OCI-LY1 (cell line): ENCODE measurements around the gene KIRREL3.

ENCODE experiments used
- H2AFZ ChIP-seq: fragments of 200-600 bp; sonication (generic), shearing (Covaris generic); 2 replicates; pipeline ENCODE4 v1.6.0; 2014; ENCODE audit warnings: antibody characterized with exemption, mild to moderate bottlenecking, low read length
- H3F3A ChIP-seq: fragments of 200-600 bp; sonication (generic), shearing (Covaris generic); 2 replicates; pipeline ENCODE4 v1.6.0; 2014; ENCODE audit warnings: mild to moderate bottlenecking, antibody characterized with exemption, low read length, moderate library complexity; ENCODE audit not compliant: insufficient read depth
- H3K27ac ChIP-seq: fragments of 200-600 bp; sonication (generic); 2 replicates; pipeline ENCODE4 v1.5.1; 2014; ENCODE audit warnings: low read length, mixed run types, mild to moderate bottlenecking, low read depth; ENCODE audit not compliant: poor library complexity, severe bottlenecking
- H3K27me3 ChIP-seq: fragments of 200-600 bp; sonication (generic); 2 replicates; pipeline ENCODE4 v1.6.0; 2014; ENCODE audit warnings: antibody characterized with exemption, mild to moderate bottlenecking, low read length, moderate library complexity; ENCODE audit not compliant: insufficient read depth
- H3K36me3 ChIP-seq: fragments of 200-600 bp; sonication (generic); 2 replicates; pipeline ENCODE4 v1.6.1; 2014; ENCODE audit warnings: mild to moderate bottlenecking, antibody characterized with exemption, low read length, moderate library complexity, mixed read lengths; ENCODE audit not compliant: insufficient read depth
- H3K4me1 ChIP-seq: fragments of 200-600 bp; sonication (generic); 2 replicates; pipeline ENCODE4 v1.5.1; 2014; ENCODE audit warnings: mild to moderate bottlenecking, low read length, moderate library complexity; ENCODE audit not compliant: insufficient read depth, severe bottlenecking
- H3K4me2 ChIP-seq: fragments of 200-600 bp; sonication (generic), shearing (Covaris generic); 2 replicates; pipeline ENCODE4 v1.6.1; 2014; ENCODE audit warnings: low read length
- H3K4me3 ChIP-seq: fragments of 200-600 bp; sonication (generic); 2 replicates; pipeline ENCODE4 v1.5.1; 2014; ENCODE audit warnings: low read length, low read depth, mild to moderate bottlenecking, mixed read lengths; ENCODE audit not compliant: poor library complexity, severe bottlenecking
- H3K79me2 ChIP-seq: fragments of 200-600 bp; shearing (Covaris generic); 2 replicates; pipeline ENCODE4 v1.6.1; 2016; ENCODE audit warnings: mixed run types, low read length, mixed read lengths; ENCODE audit not compliant: insufficient read depth
- H3K9ac ChIP-seq: fragments of 200-600 bp; sonication (generic), shearing (Covaris generic); 2 replicates; pipeline ENCODE4 v1.6.1; 2014; ENCODE audit warnings: mild to moderate bottlenecking, low read length, mixed read lengths
- H3K9me2 ChIP-seq: fragments of 200-600 bp; sonication (generic), shearing (Covaris generic); 2 replicates; pipeline ENCODE4 v1.6.1; 2014; ENCODE audit warnings: low read depth, mild to moderate bottlenecking, low read length, mixed read lengths
- H3K9me3 ChIP-seq: fragments of 200-600 bp; shearing (Covaris generic); 2 replicates; pipeline ENCODE4 v1.6.1; 2014; ENCODE audit warnings: low read length, mixed read lengths
- H4K20me1 ChIP-seq: fragments of 200-600 bp; sonication (generic), shearing (Covaris generic); 2 replicates; pipeline ENCODE4 v1.6.0; 2016; ENCODE audit warnings: mild to moderate bottlenecking, low read length; ENCODE audit not compliant: insufficient read depth
- CTCF ChIP-seq: fragments of 200-600 bp; sonication (generic), shearing (Covaris generic); IDR thresholded peaks from 2 replicates; pipeline ENCODE4 v1.5.1; 2017; ENCODE audit warnings: mild to moderate bottlenecking, antibody characterized with exemption, low read length, moderate library complexity, mixed read lengths
- EZH2 ChIP-seq: fragments of 200-600 bp; sonication (generic), shearing (Covaris generic); IDR thresholded peaks from 2 replicates; pipeline ENCODE4 v1.8.0; 2017; ENCODE audit warnings: borderline replicate concordance, mixed run types, mild to moderate bottlenecking, antibody characterized with exemption, low read length, moderate library complexity, mixed read lengths

The KIRREL3 gene

GRCh38 chr11:126456089-126456488 is 544.5 kb downstream of the KIRREL3 start:
- Histone ChIP-seq H2AFZ (no peak overlapping the region), H3K36me3 (no peaks in the 10 kb centered on the region), H3K9ac (no peak overlapping the region), H3K4me2 (no peak overlapping the region), H4K20me1 (no peaks in the 10 kb centered on the region), H3K9me3 (no peaks in the 10 kb centered on the region), H3K4me1 (no peaks in the 10 kb centered on the region), H3K27ac (no peak overlapping the region), H3K4me3 (no peak overlapping the region), H3F3A (no peaks in the 10 kb centered on the region), H3K27me3 (no peaks in the 10 kb centered on the region), H3K79me2 (no peaks in the 10 kb centered on the region), H3K9me2 (no peaks in the 10 kb centered on the region)
- TF ChIP-seq CTCF: no peak
- no peak for TF ChIP-seq EZH2

- no peaks in the 10 kb centered on the region for H3K36me3 ChIP-seq
- no peak overlapping the region for H3K4me3 ChIP-seq
- no peaks in the 10 kb centered on the region for H3K4me1 ChIP-seq
- no peak overlapping the region for H2AFZ ChIP-seq
- no peaks in the 10 kb centered on the region for H4K20me1 ChIP-seq
- H3K27ac ChIP-seq: no peak overlapping the region
- H3K9me3 ChIP-seq: no peaks in the 10 kb centered on the region
- TF ChIP-seq EZH2 (no peak), CTCF (no peak)
- no peak overlapping the region for H3K9ac ChIP-seq
- H3K27me3 ChIP-seq: no peaks in the 10 kb centered on the region
- no peak overlapping the region for H3K4me2 ChIP-seq
- no peaks in the 10 kb centered on the region for H3K9me2 ChIP-seq
- no peaks in the 10 kb centered on the region for H3F3A ChIP-seq
- no peaks in the 10 kb centered on the region for H3K79me2 ChIP-seq
These were observed 548.1 kb downstream of the KIRREL3 start for GRCh38 chr11:126452241-126453101.

GRCh38 chr11:126451211-126451802 is 549.3 kb downstream of the KIRREL3 start:
- Histone ChIP-seq H3K4me2 (no peak overlapping the region), H3K9me3 (no peaks in the 10 kb centered on the region), H3F3A (no peaks in the 10 kb centered on the region), H3K4me1 (no peaks in the 10 kb centered on the region), H3K79me2 (no peaks in the 10 kb centered on the region), H3K27ac (no peak overlapping the region), H3K27me3 (no peaks in the 10 kb centered on the region), H3K4me3 (no peak overlapping the region), H2AFZ (no peak overlapping the region), H3K9me2 (no peaks in the 10 kb centered on the region), H4K20me1 (no peaks in the 10 kb centered on the region), H3K9ac (no peak overlapping the region), H3K36me3 (no peaks in the 10 kb centered on the region)
- no peak for TF ChIP-seq EZH2
- TF ChIP-seq CTCF: no peak
